GDM1 (cell line): ENCODE measurements around the gene ADGRD2.

Experiments used
- DNase-seq: peaks from one replicate; lab custom pipeline; 2025; lab: John Stamatoyannopoulos, UW

ADGRD2 gene

DNA sequence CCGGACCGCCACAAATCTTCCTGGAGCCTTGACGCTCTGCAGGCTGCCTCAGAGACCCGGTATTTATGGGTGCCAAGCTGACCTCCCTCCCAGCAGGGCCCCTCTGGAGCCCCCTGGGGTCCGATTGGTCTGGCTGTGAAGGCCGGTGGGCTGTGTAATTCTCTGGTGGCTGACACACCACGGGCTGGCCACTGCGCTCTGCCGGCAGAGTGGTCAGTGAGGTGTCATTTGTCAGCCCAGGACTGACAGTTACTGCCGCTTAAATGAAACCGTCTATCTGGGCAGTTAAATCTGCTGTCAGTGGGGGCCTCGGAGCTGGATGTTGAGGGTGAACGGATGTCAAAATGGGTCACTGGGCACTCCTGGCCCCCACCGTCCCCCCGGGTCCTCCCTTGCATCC, 46.2 kb downstream of the ADGRD2 start:
- no peak for DNase-seq

DNA sequence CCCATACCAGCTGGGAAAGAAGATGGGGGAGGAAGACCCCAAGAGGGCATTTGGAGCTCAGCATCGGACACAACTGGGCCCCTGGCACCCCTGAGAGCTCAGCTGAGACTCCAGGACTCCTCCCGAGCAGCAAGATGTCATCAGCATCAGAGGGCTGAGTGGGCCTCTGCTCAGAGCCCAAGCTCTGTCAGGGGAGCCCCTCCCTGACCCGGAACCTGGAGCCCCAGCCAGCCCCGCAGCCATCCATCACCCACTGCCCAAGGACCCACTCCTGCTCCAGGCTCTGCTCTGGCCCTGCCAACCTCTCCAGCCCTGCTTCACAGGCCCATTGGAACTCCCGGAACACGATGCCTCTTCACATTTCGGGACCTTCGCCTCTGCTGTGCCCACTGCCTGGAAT, 47.2 kb downstream of the ADGRD2 start:
- DNase-seq: no peak

DNA sequence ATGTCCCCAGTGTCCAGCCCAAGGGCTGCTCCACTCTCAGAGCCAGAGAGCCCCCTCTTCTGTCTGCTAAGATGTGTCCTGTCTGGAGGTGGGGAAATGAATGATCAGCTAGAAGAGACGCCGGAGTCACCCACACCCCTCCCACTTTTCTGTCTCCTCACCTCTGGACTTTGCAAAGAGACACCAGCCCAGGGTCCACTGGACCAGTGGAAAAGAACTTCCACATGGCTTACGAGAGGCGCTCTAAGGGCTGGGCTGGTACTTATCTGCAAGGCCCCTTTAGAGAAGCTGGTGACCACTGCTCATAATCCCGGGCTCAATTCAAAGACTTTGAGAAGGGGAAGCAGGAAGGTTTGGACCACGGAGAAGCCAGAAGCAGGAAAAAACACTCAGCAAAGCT, 47.8 kb downstream of the ADGRD2 start:
- DNase-seq: no peak

DNA sequence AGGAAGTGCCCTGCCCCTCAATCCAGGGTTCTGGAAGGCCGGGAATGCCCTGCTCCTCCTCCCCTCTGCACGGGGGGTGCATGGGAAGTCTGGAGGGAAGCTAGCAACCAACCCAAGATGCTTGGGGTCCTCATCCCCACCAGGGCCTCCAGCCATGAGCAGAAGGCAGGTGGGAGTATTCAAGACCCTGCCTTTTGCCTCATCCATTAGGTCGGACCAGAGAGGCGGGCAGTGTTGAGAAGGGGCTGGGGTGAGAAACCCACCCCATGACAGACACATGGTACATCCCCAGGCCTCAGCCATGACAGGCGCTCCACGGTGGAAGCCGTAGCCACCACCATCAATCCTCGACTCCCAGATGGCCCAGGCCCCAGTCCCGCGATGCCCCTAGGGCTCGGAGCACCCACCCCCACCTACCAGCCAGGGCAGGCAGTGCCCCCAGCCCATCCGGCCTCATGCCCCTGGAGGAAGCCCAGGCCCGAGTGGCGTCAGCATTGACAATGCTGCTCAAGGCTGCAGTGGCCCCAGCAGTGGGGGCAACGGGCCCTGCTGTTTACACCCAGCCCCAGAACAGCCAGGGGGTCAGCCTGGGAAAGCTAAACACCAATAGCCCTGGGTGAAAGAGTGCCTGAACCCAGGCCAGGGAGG, 48.4 kb downstream of the ADGRD2 start:
- DNase-seq: no peak

DNA sequence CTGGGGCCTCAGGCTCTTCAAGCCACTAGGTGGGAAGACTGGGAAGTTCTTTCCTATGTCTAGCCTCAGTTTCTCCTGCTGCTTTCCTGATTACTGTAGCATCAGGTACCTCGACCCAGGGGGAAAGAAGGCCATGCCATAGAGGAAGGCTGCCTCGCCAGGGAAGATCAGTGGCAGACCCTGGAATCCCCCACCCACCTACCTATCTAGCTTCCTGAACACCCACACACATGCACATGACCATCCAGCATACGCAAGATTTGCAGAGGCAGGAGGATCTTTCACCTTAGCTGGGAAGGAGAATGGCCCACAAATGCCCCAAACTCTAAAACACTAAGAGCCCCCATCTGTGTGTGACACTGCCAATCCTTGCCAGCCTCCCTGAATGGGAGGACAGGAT, 49.0 kb downstream of the ADGRD2 start:
- DNase-seq: no peak

DNA sequence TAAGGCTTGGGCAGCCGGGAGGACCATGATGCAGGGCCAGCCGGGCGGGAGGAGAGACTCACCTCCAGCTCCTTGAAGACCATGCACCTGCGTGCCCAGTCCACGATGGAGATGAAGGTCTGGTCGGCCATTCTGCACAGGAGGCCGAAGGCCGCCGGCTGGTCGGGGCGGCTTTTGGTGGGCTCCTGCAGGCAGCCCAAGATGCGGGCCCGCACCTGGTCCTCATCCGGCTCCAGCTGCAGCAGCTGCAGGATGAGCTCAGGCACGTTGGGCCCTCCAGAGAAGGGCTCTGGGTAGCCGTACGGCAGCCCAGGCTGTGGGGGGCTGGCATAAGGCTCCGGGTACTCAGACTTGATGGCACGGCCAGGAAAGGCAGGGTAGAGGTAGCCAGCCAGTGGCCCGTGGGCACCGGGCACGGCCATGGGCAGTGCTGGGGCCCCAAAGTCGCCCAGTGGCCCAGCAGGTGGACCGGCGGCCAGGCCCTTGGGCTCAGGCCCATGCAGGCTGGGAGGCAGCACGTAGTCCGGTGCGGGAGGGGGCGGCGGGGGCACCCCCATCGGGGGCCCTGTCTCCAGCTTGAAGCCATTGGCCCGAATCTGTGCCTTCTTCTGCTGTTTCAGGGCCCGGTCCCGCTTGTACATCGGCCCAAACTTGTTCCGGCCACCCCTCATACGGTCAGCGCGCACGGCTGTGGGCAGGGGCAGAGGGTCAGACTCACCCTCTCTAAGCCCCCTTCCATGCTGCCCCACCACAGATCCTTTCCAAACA, 50.0 kb downstream of the ADGRD2 start:
- DNase-seq: no peak

DNA sequence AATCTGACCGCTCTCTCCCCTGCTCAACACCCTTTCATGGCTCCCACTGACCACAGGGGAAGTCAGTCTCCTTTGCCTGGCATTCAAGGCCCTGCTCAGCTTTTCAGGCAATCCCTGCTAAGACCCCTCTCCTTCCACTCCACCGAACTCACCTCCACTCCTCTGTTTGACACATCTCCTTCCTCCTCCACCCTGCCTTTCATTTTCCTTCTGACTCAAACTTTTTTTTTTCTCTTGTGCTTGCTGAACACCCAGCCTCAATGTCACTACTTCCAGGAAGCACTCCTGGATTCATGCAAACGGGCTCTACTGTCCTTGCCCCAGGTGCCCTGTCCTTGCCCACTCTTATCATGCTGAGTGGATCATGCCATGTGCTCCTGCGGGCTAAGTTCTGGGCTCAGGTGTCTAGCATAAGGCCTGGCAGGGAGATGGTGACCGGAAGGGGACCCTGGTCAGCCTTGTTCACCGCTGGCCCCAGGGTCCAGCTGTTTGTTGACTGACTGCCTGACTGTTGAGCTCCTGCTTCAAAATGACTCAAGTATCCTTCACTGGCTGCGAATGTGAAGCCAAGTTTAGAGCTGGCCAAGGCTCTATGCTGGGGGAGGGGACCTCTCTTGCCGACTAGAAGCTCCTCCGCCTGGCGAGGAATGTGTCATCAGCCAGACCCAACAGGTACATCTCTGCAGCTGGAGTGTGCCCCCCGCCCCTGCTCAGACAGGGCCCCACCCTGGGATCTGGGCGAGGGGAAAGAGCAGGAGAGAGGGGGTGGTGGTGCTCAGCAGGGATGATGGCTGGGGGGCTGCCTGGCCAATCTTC, 50.8 kb downstream of the ADGRD2 start:
- no peak for DNase-seq

DNA sequence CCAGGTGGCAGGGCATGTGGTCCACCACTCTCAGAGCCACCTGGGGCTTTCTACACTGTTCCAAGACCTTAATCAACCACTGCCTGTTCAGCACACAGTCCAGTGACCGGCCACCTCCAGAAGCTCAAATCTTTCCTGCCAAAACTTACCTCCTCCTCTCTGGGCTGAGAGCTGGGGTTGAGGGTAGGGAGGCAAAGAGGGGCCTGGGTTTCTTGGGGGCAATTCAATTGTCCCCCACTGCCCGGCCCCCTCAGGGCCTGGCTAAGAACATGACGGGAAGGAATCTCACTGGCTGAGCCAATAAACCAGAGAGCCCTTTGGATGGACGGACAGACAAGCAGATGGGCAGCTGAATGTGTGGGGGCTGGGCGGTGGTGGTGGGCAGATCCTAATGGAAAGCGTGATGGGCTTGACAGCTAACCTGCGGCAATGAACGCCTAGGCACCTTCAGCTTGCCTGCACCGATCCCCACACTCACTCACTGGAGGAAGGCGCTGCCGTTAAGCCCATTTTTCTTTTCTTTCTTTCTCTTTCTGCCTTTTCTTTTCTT, 51.6 kb downstream of the ADGRD2 start:
- no peak for DNase-seq

DNA sequence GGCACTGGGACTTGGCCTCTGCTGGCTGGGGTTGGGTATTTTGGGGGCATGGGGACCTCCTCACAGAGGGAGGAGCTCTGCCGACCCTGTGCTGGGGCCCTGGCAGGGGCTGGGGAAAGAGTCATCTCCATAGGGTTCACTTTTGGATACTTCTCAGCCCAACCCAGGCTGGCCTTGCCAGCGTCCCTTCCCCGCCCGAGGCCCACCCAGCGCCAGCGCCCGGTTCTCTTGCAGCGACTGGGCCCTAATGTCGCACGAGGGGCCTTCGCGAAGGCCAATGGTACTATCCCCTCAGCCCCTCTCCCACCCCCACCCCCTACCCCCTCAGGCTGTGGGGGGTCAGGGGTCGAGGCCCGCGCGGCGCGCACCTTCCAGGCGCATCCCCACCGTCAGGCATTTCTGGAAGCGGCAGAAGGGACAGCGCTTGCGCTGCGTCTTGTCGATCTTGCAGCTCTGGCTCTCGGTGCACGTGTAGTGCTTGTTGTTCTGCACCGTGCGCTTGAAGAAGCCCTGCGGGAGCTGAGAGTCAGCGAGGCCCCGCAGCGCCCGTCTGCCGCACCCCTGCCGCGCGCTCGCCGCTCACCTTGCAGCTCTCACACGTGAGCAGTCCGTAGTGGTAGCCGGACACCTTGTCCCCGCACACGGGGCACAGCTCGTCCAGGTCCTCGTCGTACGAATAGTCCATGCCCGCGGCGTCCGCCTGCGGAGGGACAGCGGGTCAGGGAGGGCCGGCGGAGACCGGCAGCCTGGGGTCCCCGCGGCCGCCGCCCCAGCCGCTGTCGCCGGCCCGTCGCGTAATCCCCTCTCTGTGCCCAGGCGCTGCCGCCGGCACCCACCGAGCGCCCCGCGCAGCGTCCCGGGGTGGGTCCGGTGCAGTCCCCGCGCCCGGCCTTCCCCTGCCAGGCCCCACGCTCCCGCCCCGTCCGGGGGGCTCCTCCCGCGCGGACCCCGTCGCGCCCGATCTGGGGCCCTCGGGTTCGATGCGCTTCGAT, 52.8 kb downstream of the ADGRD2 start:
- DNase-seq: no peak

DNA sequence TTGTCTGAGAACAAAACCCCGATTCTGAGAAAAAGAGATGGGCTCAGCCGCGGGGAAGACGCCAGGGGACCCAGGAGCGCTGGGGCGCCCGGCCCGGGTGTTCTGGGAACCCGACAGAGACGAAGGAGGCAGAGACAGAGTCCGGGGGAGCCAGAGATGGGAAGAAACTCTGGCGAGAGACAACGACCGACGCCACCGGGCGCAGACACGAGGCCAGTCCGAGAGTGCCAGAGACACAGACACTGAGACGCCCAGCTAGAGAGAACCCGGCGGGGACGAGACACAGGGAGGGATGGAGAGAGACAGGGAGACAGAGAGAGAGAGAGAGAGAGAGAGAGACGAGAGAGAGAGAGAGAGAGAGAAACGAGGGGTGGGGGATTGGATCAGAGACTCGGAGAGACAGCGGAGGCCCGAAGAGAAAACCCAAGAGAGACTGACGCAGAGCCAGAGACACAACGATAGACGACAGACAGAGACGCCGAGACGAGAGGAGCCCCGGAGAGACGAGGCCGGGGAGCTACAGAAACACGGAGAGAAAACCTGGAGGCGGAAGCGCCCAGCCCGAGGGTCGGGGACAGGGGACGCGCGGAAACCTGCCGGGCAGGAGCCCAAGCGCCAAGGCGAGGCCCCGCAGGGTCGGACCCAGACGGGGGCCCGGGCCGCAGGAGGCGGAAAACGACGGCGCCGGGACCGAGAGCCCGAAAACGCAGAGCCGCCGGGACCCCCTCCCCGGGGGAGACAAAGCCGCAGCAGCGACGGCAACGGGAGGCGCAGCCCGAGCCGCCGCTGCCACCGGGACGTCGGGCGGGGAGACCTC, 53.7 kb downstream of the ADGRD2 start:
- no peak for DNase-seq

DNA sequence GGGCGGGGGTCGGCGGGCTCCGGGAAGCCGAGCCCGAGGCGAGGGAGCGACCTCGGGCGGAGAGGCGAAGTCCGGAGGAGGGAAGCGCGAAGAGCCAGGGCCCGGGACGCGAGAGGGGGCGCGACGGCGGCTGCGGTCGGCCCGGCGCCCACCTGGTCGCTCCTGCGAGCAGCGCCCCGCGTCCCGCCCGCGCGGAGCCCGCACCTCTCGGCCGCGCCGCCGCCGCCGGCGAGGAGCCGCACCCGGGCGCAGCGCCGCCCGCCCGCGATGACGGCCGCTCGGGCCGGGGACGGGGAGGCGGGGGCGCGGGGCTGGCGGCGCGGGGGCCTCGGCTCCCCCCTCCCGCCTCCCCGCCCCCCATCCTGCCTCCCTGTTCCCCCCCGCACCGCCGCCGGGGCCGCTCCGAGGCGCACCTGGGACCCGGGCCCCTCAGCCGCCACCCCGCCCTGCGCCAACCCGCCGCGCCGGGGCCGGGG, 54.3 kb downstream of the ADGRD2 start:
- DNase-seq: no peak

DNA sequence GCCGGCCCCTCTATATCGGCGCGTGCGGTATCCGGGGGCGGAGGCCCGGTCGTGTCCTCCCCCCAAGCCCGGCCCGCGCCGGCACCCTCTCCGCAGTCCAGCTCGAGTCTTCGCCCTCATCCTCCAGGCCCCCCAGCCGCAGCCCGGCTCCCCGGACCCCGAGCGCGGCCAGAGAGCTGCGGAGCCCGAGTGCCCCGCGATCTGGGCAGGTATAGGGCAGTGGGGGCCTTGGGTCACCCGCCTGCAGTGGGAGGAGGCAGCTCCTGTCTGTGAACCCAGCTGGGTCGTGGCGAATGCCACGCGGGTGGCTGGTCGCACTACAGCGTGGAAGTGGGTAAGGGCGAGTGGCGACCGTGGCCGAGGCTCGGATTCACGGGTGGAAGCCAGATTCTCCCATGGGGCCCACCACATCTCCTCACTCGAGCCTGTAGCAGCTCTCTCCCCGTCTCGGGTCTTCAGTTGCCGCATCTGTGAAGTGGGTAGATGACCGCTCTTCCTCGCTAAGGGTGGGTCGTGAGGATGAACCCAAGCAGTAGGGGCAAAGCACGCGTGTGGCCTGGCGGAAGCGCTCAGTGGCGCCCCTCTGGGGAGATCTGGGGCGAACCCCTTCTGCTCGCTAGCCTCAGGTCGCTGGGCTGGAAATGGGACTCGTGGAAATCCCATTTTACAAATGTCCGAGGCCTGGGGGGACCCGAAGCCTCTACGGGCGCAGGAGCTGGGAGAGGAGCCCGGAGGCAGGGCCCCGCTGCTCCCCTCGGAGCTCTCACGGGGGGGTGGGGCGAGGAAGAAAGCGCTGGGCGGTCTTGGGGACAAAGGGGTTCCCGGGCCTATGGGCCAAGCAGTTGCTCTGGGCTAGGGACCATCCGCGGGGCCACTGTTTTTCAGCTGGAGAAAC, 55.0 kb downstream of the ADGRD2 start:
- no peak for DNase-seq

DNA sequence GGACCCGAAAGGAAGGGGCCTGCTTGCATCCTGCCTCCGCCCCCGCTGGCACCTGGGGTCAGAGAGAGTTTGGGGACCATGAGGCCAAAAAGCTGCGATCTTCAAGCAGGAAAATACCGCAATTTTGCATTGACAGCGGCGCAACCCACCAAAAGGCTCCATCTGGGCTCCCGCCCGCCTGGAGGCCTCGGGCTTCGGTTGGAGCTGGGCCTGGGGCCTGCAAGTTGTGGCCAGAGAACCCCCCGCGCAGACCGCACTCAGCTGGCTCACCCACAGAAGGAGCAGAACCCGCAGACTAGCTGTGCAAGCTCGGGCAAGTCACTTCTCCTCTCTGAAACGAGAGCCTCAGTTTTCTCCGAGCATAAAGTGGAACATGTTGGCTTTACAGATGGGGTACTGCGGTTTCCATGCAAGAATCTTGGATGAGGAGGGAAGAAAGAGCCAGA, 55.7 kb downstream of the ADGRD2 start:
- no peak for DNase-seq

DNA sequence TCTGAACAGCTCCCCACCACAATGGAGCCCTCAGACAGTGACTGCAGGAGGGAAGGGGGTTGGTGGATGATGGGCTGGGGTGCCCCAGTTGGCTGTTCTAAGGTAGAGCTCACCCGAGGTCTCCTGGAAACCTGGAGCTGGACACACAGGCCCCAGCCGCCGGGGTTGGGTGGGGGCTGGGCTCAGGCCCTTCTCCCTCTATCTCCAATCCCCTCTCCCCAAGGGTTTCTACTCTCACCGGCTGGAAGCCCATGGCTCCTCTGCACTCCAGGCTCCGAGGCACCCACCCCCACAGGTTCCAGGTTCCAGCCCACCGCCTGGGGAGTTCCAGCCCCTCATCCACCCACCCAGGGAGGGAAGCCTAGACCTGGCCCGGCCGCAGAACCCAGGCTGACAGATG, 56.2 kb downstream of the ADGRD2 start:
- no peak for DNase-seq

DNA sequence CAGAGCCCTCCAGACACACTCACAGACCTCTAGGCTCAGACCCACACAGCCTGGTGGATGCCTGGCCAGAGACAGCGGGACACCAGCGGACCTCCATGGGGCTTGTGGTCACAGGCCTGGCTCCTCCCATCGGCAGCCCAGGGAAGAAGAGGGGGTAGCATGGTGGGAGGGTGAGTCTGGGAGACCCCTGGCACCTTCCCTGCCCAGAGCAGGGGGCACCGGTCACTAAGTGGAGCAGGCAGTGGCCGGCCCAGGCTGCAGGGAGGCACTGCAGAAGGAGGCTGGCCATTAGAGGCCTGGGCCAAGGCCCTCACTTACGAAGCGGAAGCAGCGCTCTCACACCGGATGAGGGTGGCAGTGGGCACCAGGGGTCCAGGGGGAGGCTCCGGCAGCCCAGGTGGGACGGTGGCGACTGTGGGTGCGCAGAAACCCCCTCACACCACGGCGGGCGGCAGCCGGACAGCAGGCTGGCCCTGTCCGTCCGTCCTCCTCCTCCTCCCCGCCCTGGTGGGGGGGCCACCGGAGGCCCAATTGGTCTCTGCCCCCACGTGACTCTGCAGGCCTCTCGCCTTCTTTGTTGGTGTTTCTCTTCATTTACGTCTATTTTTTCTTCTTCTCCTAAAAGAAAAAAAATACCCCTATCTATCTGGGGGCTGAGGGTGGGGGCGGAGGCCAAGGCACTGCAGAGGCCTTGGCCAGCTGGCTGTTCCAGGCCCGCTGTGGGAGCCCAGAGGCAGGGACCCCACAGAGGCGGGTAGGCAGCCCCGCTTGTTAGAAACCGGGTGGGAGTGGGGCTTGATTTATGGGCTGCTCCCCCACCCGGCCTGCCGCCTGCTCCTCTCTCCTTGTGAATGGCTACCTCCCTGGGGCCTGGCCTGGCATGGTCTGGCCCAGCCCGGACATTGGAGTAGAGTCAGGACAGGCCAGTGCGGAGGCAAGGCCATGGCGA, 57.0 kb downstream of the ADGRD2 start, which contains the start of gene NR5A1:
TSS of gene NR5A1 (minus strand) at position 469 of the 949 bp plus-strand sequence. CDS start 4,004 bp downstream, outside the sequence.
- DNase-seq: no peak

DNA sequence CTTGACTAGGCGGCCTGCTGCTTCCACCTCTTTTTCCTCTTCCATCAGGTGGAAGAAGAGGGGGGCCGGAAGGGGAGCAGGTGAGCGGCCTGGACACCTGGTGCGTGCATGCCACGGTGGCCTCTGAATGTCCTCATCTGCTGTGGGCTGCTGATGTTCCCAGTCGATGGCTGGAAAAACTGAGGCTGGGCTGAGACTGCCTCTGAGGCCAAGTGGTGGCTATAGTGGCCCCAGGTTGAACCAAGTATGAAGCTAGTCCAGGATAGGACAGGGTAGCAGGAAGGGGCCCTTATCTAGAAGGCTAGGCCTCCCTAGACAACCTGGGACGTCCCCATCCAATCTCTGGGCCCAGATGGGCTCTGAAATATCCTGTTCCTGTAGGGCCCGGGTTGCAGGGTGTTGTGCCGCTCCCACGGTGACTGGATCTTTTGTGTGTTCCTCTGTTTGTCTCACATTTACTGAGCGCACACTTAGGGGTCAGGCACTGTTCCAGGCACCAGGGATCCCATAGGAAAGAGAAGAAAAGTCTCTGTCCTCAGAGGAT, 57.7 kb downstream of the ADGRD2 start:
- DNase-seq: no peak

DNA sequence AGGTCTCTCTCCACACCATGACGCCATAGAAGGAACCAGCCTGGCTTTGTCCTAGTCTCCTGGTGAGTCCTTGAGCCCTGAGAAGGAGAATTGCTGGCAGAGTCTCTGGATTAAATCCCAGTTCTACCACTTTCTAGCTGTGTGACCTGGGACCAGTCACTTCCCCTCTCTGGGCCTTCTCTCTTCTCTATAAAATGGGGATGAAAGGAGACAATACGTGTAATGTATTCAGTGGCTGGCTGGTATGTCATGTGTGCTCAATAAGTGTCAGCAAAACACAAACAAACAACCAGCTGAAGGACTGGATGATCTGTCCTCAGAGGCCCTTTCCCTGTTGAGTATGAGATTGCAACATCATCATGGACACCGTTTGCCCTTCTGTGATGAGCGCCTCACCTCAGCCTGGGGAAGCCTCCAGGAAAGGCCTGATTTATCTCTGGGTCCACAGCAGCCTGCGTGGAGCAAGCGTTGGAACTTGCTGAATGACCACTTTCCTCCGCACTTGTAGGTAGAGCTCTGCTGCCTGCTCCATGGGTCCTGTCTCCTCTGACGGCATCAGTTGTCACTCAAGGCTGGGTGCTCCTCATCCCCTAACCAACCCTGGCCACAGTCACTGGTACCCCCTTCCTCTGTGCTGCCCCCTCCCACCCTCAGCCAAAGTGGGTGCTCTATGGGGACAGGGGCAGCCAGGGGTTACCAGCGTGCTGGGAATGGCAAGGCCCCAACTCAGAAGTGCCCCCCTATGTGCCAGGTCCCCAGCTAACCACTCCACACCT, 60.6 kb downstream of the ADGRD2 start:
- DNase-seq: no peak
